HG03159 (cell line): Measurements from ENCODE around the gene LMNTD1.

Source experiments
- ATAC-seq: cut with Tn5 transposase; IDR thresholded peaks from one replicate; pipeline ENCODE4 v1.9.1; 2021; ENCODE audit warnings: mild to moderate bottlenecking, moderate library complexity; ENCODE audit not compliant: unreplicated experiment

LMNTD1 gene

GRCh38 chr12:25556153-25556552 is 3.1 kb upstream of the LMNTD1 start:
- no peak for ATAC-seq

- no peak for ATAC-seq
Observed at GRCh38 chr12:25552681-25553080, 402 bp downstream of the LMNTD1 start.

- ATAC-seq = no peak
Observed at GRCh38 chr12:25550186-25550585, 2.9 kb downstream of the LMNTD1 start.

GRCh38 chr12:25549120-25549519 is 4.0 kb downstream of the LMNTD1 start:
- no peak for ATAC-seq

- no peak for ATAC-seq
Observed at GRCh38 chr12:25546318-25546717, 6.8 kb downstream of the LMNTD1 start.

- ATAC-seq = no peak
Observed at GRCh38 chr12:25533150-25533549, 19.9 kb downstream of the LMNTD1 start.

- ATAC-seq = no peak
Observed at GRCh38 chr12:25531502-25532052, 21.5 kb downstream of the LMNTD1 start.

GRCh38 chr12:25529738-25530137 is 23.3 kb downstream of the LMNTD1 start:
- no peak for ATAC-seq

GRCh38 chr12:25526778-25527177 is 26.3 kb downstream of the LMNTD1 start:
- no peak for ATAC-seq

GRCh38 chr12:25524366-25524765 is 28.7 kb downstream of the LMNTD1 start:
- no peak for ATAC-seq

- ATAC-seq = no peak
Observed at GRCh38 chr12:25521625-25522256, 31.3 kb downstream of the LMNTD1 start.

GRCh38 chr12:25518512-25518911 is 34.6 kb downstream of the LMNTD1 start:
- peak; percentile 88 for ATAC-seq

GRCh38 chr12:25504744-25505143 is 48.3 kb downstream of the LMNTD1 start:
- ATAC-seq = no peak

GRCh38 chr12:25503666-25504065 is 49.4 kb downstream of the LMNTD1 start:
- ATAC-seq = no peak

- ATAC-seq = no peak
Observed at GRCh38 chr12:25502596-25502995, 50.5 kb downstream of the LMNTD1 start.

- no peak for ATAC-seq
Observed at GRCh38 chr12:25502118-25502517, 51.0 kb downstream of the LMNTD1 start.

- ATAC-seq = no peak
Observed at GRCh38 chr12:25501549-25501948, 51.5 kb downstream of the LMNTD1 start.

GRCh38 chr12:25500651-25501050 is 52.4 kb downstream of the LMNTD1 start:
- no peak for ATAC-seq

GRCh38 chr12:25497021-25497420 is 56.1 kb downstream of the LMNTD1 start:
- no peak for ATAC-seq

- ATAC-seq = no peak
Observed at GRCh38 chr12:25496098-25496587, 56.9 kb downstream of the LMNTD1 start.

- no peak for ATAC-seq
Observed at GRCh38 chr12:25495331-25496097, 57.6 kb downstream of the LMNTD1 start.

- ATAC-seq = no peak
Observed at GRCh38 chr12:25494926-25495325, 58.2 kb downstream of the LMNTD1 start.
